Measurements from ENCODE around the gene NT5DC1. TPM values are rescaled to one million over a fixed set of nuclear protein-coding genes. Genes with fewer than 3 reads are reported as not detected.

NT5DC1 gene
- total RNA-seq, 1 donor from 2014 or later = 49.7 TPM

DNA sequence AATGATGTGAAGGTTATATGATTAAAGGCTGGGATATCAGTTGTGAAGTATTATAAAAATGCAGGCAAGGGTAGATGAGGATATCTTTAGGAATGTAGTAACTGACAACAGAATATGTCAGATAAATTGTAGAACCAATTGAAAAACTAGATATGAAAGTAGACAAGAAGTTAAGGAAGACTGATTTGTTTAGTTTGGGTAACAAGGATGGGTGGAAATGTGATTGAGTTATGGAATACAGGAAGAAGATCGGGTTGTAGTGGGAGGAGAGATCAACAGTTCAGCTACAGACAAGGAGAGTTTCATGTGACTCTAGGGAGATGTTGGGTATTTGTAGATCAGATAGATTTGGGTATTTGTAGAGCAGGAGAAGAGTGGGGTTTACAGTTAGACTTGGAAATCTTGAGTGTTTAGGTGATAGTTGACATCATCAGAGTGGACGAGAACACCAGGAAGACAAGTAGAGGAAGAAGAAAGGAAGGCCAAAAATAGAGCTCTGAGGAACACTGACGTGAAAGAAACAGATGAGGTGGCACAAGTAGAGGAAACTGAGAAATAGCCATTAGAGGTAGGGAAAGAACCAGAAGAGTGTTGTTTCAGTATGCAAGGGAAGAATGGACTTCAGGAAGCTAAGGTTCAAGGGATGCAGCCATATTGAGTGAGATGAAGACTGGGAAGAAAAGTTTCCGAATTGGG lies 191.2 kb downstream of the NT5DC1 start:
- Histone ChIP-seq H3K4me1 (no peaks in the 10 kb centered on the region), H3K9me3 (no peaks in the 10 kb centered on the region), H3K36me3 (no peaks in the 10 kb centered on the region), H3K4me3 (no peak overlapping the region), H3K27ac (no peak overlapping the region), H3K27me3 (no peaks in the 10 kb centered on the region)
- TF ChIP-seq, protein P1, sequence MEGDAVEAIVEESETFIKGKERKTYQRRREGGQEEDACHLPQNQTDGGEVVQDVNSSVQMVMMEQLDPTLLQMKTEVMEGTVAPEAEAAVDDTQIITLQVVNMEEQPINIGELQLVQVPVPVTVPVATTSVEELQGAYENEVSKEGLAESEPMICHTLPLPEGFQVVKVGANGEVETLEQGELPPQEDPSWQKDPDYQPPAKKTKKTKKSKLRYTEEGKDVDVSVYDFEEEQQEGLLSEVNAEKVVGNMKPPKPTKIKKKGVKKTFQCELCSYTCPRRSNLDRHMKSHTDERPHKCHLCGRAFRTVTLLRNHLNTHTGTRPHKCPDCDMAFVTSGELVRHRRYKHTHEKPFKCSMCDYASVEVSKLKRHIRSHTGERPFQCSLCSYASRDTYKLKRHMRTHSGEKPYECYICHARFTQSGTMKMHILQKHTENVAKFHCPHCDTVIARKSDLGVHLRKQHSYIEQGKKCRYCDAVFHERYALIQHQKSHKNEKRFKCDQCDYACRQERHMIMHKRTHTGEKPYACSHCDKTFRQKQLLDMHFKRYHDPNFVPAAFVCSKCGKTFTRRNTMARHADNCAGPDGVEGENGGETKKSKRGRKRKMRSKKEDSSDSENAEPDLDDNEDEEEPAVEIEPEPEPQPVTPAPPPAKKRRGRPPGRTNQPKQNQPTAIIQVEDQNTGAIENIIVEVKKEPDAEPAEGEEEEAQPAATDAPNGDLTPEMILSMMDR (IDR thresholded peaks at IDR 0.05) = no peak
- DNase-seq (no peak), ATAC-seq (no peak)
- intact Hi-C loops (cut with DNase I) = no loop called here

DNA sequence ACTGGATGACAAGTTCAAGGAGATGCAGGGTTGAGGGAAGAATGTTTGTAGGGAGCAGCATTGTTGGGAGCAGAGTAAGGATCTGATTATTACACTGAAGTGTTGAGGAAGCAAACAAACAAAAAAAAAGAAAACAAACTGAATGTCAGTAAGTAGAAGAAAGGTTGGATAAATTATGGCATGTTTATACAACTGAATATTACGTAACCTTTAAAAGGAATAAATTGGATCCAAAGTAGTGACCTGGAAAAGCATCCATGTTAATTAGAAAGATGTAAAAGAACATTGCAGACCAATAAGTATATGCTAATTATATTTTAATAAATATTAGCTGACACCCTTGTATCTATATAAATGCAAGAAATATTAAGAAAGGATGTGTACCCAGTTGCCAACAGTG lies 191.9 kb downstream of the NT5DC1 start:
- intact Hi-C loops (cut with DNase I) = no loop called here
- H3K27me3 ChIP-seq = no peaks in the 10 kb centered on the region
- H3K36me3 ChIP-seq = no peaks in the 10 kb centered on the region
- no peak overlapping the region for H3K4me3 ChIP-seq
- H3K4me1 ChIP-seq = no peaks in the 10 kb centered on the region
- TF ChIP-seq, protein P1 (IDR thresholded peaks at IDR 0.05) = no peak
- no peaks in the 10 kb centered on the region for H3K9me3 ChIP-seq
- no peak for DNase-seq
- ATAC-seq = no peak
- H3K27ac ChIP-seq = no peak overlapping the region

DNA sequence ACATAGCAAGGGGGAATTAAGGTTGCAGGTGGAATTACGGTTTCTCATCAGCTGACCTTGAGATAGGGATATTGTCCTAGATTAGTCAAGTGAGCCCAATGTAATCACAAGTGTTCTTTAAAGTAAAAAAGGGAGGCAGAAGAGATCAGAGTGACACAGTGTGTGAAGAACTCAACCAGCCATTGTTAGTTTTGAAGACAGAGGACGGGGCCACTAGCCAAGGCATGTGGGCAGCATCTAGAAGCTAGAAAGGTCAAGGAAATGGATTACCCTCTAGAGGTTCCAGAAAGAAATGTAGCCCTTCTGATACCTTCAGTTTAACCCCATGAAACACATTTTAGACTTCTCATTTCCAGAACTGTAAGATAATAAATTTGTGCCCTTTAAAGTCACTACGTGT lies 197.6 kb downstream of the NT5DC1 start:
- intact Hi-C loops (cut with DNase I) = no loop called here
- ATAC-seq = no peak
- no peaks in the 10 kb centered on the region for H3K4me1 ChIP-seq

DNA sequence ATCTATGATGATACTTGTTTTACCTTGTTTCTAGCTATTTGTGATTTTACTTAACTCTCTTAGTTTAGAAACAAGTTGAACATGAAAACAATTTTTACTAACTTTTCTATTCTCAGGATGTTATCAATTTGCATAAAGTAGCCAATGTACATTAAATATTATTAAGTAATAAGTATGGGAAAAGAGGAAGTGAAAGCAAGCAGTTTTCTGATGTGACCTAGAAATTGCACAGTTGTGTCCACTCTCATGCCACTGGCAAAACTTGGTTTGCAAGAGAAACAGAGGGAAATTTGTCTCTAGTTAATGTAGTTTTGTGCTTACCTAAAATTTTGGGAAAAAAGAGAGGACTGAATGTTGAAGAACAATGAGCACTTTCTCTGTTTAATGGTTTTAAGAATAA lies 198.3 kb downstream of the NT5DC1 start:
- TF ChIP-seq, protein P1 (IDR thresholded peaks at IDR 0.05) = no peak
- Histone ChIP-seq H3K4me3 (no peak overlapping the region), H3K27me3 (no peaks in the 10 kb centered on the region), H3K4me1 (no peaks in the 10 kb centered on the region), H3K9me3 (peaks cover 8% of the 10 kb centered on the region), H3K27ac (no peak overlapping the region), H3K36me3 (no peaks in the 10 kb centered on the region)
- no peak for ATAC-seq
- intact Hi-C loops (cut with DNase I) = no loop called here
- no peak for DNase-seq

More for the DNA sequence above, 197.6 kb downstream of the NT5DC1 start:
- TF ChIP-seq, protein P1 (IDR thresholded peaks at IDR 0.05) = no peak
- Histone ChIP-seq H3K4me3 (no peak overlapping the region), H3K27me3 (no peaks in the 10 kb centered on the region), H3K36me3 (no peaks in the 10 kb centered on the region), H3K27ac (no peak overlapping the region), H3K9me3 (peaks cover 8% of the 10 kb centered on the region)
- DNase-seq = no peak

Other genes starting within 250 kb of the NT5DC1 start
- 7.2 TPM for gene FRK, start 40.0 kb upstream of the NT5DC1 start, total RNA-seq
- 2.8 TPM for gene COL10A1, start 25.3 kb downstream of the NT5DC1 start, total RNA-seq
- 13.6 TPM for gene TSPYL4, start 153.2 kb downstream of the NT5DC1 start, total RNA-seq
- 86.2 TPM for gene TSPYL1, start 179.1 kb downstream of the NT5DC1 start, total RNA-seq

All from upper lobe of right lung (tissue), 1 donor.